HepG2 (cell line): ENCODE data around the gene SLC1A2. TPM values are rescaled to one million over a fixed set of nuclear protein-coding genes. Genes with fewer than 3 reads are reported as not detected.

Experiments used
- ATAC-seq: fragments of 200-7000 bp; cut with Tn5 transposase; 3 replicates; pipeline ENCODE4 v1.9.1; 2020; ENCODE audit warnings: mild to moderate bottlenecking, moderate library complexity
- BruUV-seq: library from RNA; stranded (reverse); fragments of 400-500 nt; replicated peaks from 2 replicates; lab custom pipeline; 2021; lab: Mats Ljungman, UMichigan
- CTCF ChIA-PET: fragments of 300-600 bp; formaldehyde crosslinking; extraction: SDS; loops from one replicate; lab custom pipeline; 2021; ENCODE audit warnings: low total read pairs, inconsistent platforms, low intra/inter-chr PET ratio; lab: Yijun Ruan, JAX
- POLR2A ChIA-PET: fragments of 350-600 bp; sonication (Branson Sonifier 250); formaldehyde crosslinking; loops from one replicate; lab custom pipeline; 2020; ENCODE audit warnings: antibody characterized with exemption, inconsistent platforms; lab: Yijun Ruan, JAX
- DNase-seq: peaks from one replicate; pipeline ENCODE4 v3.0.0-alpha.2; 2015; ENCODE audit warnings: low spot score
- FAIRE-seq: peaks from 3 replicates; lab custom pipeline; 2011; peaks lifted over from hg19 to GRCh38; lab: Jason Lieb, UNC
- H2AFZ ChIP-seq: one replicate; pipeline ENCODE4 v1.6.1; 2011; ENCODE audit warnings: low read length, inconsistent platforms
- H3K27ac ChIP-seq: fragments of 300-600 bp; 3 replicates; pipeline ENCODE4 v1.8.0; 2011; ENCODE audit warnings: mixed run types, mild to moderate bottlenecking, mixed read lengths, low read length, inconsistent platforms; ENCODE audit not compliant: insufficient read depth; ENCODE audit errors: extremely low read length
- H3K27me3 ChIP-seq, 2 experiments: fragments of 200-600 bp in 1 of 2; 2 replicates in 1 of 2; 3 replicates in 1 of 2; pipeline versions ENCODE4 v1.6.0 to v1.8.0; 2011; ENCODE audit warnings: low read length in 2 of 2, mild to moderate bottlenecking in 2 of 2, moderate library complexity in 2 of 2, inconsistent platforms in 1 of 2; ENCODE audit not compliant: insufficient read depth in 2 of 2, control insufficient read depth in 1 of 2
- H3K36me3 ChIP-seq, 2 experiments: fragments of 200-600 bp in 1 of 2; replicated peaks in 1 of 2; 2 replicates in 1 of 2; 3 replicates in 1 of 2; pipeline versions ENCODE4 v1.5.1 to v1.8.0; 2011; ENCODE audit warnings: low read length in 2 of 2, inconsistent platforms in 1 of 2; ENCODE audit not compliant: insufficient read depth in 2 of 2, control insufficient read depth in 1 of 2
- H3K4me1 ChIP-seq: 2 replicates; pipeline ENCODE4 v1.5.1; 2012; ENCODE audit warnings: low read length, inconsistent platforms; ENCODE audit not compliant: insufficient read depth
- H3K4me2 ChIP-seq: 2 replicates; pipeline ENCODE4 v1.6.0; 2011; ENCODE audit warnings: low read depth, low read length, inconsistent platforms
- H3K4me3 ChIP-seq, 3 experiments: fragments of 200-600 bp in 1 of 3; sonication (generic), shearing (Covaris generic) in 1 of 3; replicated peaks in 1 of 3; 2 replicates each; pipeline ENCODE4 v1.5.1; 2011 to 2016; ENCODE audit warnings: low read length in 3 of 3, inconsistent platforms in 2 of 3, low read depth in 2 of 3, mild to moderate bottlenecking in 2 of 3, control low read depth in 1 of 3, mixed read lengths in 1 of 3; ENCODE audit not compliant: insufficient read depth in 1 of 3
- H3K79me2 ChIP-seq: one replicate; pipeline ENCODE4 v1.6.1; 2011; ENCODE audit warnings: low read length, inconsistent platforms; ENCODE audit not compliant: insufficient read depth
- H3K9ac ChIP-seq: 2 replicates; pipeline ENCODE4 v1.6.0; 2011; ENCODE audit warnings: mild to moderate bottlenecking, low read depth, low read length, inconsistent platforms; ENCODE audit not compliant: insufficient read depth
- H3K9me3 ChIP-seq: 2 replicates; pipeline ENCODE4 v1.5.1; 2012; ENCODE audit warnings: mild to moderate bottlenecking, low read length
- H4K20me1 ChIP-seq: 2 replicates; pipeline ENCODE4 v1.6.0; 2011; ENCODE audit warnings: inconsistent platforms, mild to moderate bottlenecking, low read length, moderate library complexity; ENCODE audit not compliant: insufficient read depth
- POLR2A ChIP-seq, 2 experiments: IDR thresholded peaks; 2 replicates each; pipeline ENCODE4 v1.6.1; 2011; ENCODE audit warnings: low read depth in 2 of 2, low read length in 2 of 2, mild to moderate bottlenecking in 1 of 2, moderate library complexity in 1 of 2; ENCODE audit not compliant: insufficient read depth in 1 of 2
- SNRNP70 ChIP-seq: fragments of 200-400 bp; formaldehyde crosslinking; IDR thresholded peaks from 2 replicates; pipeline ENCODE4 v1.6.1; 2017; ENCODE audit warnings: mild to moderate bottlenecking, low read depth, low read length, moderate library complexity
- ZNF234 ChIP-seq: sonication (generic); formaldehyde crosslinking; conservative IDR thresholded peaks from 2 replicates; pipeline ENCODE4 v1.5.1; 2020; ENCODE audit warnings: mild to moderate bottlenecking, missing genetic modification reagents
- ZNF615 ChIP-seq: sonication (generic); formaldehyde crosslinking; IDR thresholded peaks from 2 replicates; pipeline ENCODE4 v1.5.0; 2020; ENCODE audit warnings: mild to moderate bottlenecking, missing genetic modification reagents, borderline replicate concordance
- WGBS: methylation state at CpG from one replicate; pipeline ENCODE4 v1.1.6; 2017; ENCODE audit warnings: low lambda C conversion rate; 5-methylcytosine and 5-hydroxymethylcytosine counted together
- in situ Hi-C: cut with HindIII; loops from 2 replicates; pipeline ENCODE4 v1.10.0; 2017; ENCODE audit warnings: low pct_unique_long_range_greater_than_20kb; ENCODE audit not compliant: extremely low pct_ligation_motif_present
- intact Hi-C: fragments of 100-400 bp; cut with micrococcal nuclease; formaldehyde crosslinking; loops from one replicate; pipeline ENCODE4 v1.10.0; 2022; ENCODE audit not compliant: unreplicated experiment
- polyA plus RNA-seq, 8 experiments: library from polyadenylated mRNA; depleted of rRNA in 3 of 8; stranded (reverse) in 7 of 8; unstranded in 1 of 8; fragments of >200 nt; fragmentation: Illumina TruSeq in 4 of 8; extraction: Trizol in 4 of 8; gene quantifications; 2 replicates each; pipeline versions ENCODE4 v1.2.1 to v1.2.3, GENCODE V29; 2011 to 2016; ENCODE audit warnings: low read depth in 4 of 8, missing spikeins in 1 of 8, mixed read lengths in 1 of 8; ENCODE audit not compliant: insufficient read depth in 1 of 8
- total RNA-seq, 5 experiments: library from RNA; depleted of rRNA; stranded (reverse); fragments of >200 nt; fragmentation: Illumina TruSeq; extraction: Trizol; gene quantifications; 2 replicates each; pipeline ENCODE4 v1.2.3, GENCODE V29; 2016; ENCODE audit warnings: low read depth in 1 of 5
- TF ChIP-seq, protein P1 (sequence below): sonication (generic); formaldehyde crosslinking; IDR thresholded peaks from 2 replicates; pipeline ENCODE4 v1.4.0; 2020; ENCODE audit warnings: missing genetic modification reagents, borderline replicate concordance
- TF ChIP-seq, protein P2 (sequence below): IDR thresholded peaks from 2 replicates; pipeline ENCODE4 v1.6.1; 2016; ENCODE audit warnings: missing compliant biosample characterization, missing genetic modification reagents, borderline replicate concordance

SLC1A2 gene
- total and polyA plus RNA-seq, 2 of the 13 experiments (the other 11 are each of a cell fraction or from before 2014, with no cell fraction given), result 23.2 to 43.2 TPM

DNA sequence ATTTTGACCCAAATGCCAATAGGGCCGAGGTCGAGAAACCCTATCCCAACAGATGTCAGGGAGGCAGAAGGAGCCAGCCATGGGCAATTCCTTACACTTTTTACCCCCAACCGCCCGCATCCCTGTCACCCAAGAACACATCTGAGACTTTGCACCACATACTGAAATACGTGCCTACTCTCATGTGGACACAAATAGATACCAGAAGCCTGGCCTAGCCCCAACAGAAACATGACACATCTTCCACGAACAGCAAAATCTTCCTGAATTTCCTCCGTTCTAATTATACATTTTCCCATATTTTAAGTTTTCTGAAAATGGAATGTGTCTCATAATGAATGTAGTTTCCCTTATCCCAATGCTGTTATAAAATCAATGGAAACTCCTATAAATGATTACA lies 64.7 kb downstream of the SLC1A2 start:
- Histone ChIP-seq H3K9ac (no peak overlapping the region), H3K27me3 (no peaks in the 10 kb centered on the region), H3K27ac (no peak overlapping the region), H3K4me2 (no peak overlapping the region), H3K36me3 (peaks cover 0 to 13% of the 10 kb centered on the region in 2 experiments; a peak in 2 of 5 replicates), H3K4me1 (peaks cover 41% of the 10 kb centered on the region), H3K79me2 (peaks cover 13% of the 10 kb centered on the region), H4K20me1 (no peaks in the 10 kb centered on the region), H3K4me3 (no peak overlapping the region), H3K9me3 (no peaks in the 10 kb centered on the region), H2AFZ (no peak overlapping the region)
- TF ChIP-seq, protein P1, sequence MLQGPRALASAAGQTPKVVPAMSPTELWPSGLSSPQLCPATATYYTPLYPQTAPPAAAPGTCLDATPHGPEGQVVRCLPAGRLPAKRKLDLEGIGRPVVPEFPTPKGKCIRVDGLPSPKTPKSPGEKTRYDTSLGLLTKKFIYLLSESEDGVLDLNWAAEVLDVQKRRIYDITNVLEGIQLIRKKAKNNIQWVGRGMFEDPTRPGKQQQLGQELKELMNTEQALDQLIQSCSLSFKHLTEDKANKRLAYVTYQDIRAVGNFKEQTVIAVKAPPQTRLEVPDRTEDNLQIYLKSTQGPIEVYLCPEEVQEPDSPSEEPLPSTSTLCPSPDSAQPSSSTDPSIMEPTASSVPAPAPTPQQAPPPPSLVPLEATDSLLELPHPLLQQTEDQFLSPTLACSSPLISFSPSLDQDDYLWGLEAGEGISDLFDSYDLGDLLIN, result no peak
- TF ChIP-seq ZNF234 (CRISPR knock-in tag) (no peak), SNRNP70 (no peak), ZNF615 (CRISPR knock-in tag) (no peak), POLR2A (IDR thresholded peaks at IDR 0.05; ENCODE audit: insufficient read depth in 1 of 2, low read depth in 2 of 2, low read length in 2 of 2) (no peak)
- TF ChIP-seq, protein P2, sequence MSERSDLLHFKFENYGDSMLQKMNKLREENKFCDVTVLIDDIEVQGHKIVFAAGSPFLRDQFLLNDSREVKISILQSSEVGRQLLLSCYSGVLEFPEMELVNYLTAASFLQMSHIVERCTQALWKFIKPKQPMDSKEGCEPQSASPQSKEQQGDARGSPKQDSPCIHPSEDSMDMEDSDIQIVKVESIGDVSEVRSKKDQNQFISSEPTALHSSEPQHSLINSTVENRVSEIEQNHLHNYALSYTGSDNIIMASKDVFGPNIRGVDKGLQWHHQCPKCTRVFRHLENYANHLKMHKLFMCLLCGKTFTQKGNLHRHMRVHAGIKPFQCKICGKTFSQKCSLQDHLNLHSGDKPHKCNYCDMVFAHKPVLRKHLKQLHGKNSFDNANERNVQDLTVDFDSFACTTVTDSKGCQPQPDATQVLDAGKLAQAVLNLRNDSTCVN (CRISPR knock-in tag), result no peak
- ChIA-PET CTCF (no interaction called here), POLR2A (interaction anchor here (0.8 kb wide), 1 partner anchor 16 kb away, joined by 3 read pairs; no protein-coding TSS in a partner anchor)
- intact Hi-C loops (no loop called here), in situ Hi-C loops (no loop called here)
- BruUV-seq, result no TSS peak
- ATAC-seq (no peak), FAIRE-seq (no peak), DNase-seq (no peak)
- over 99% methylated on average over 7 of the region's 7 CpGs for WGBS
